Measurements from ENCODE around the gene CFI. TPM values are rescaled to one million over a fixed set of nuclear protein-coding genes. Genes with fewer than 3 reads are reported as not detected.

Gene CFI
- total and polyA plus RNA-seq, 2 of the 4 experiments (the other 2 are of a cell fraction): 0.12 to 0.18 TPM

GRCh38 chr4:109833756-109834155 is 32.0 kb upstream of the CFI start:
- no peak overlapping the region for H3K4me3 ChIP-seq (ENCODE audit: insufficient read depth, low read depth, low read length)
- no peak overlapping the region for H4K5ac ChIP-seq (ENCODE audit: low read depth, low read length)
- H2BK20ac ChIP-seq (ENCODE audit: low read depth, low read length): no peak overlapping the region
- H3K79me1 ChIP-seq (ENCODE audit: low read depth in 1 of 2, low read length in 2 of 2): no peaks in the 10 kb centered on the region
- no peaks in the 10 kb centered on the region for H4K20me1 ChIP-seq (ENCODE audit: insufficient read depth, low read length)
- no peak overlapping the region for H2AK5ac ChIP-seq (ENCODE audit: low read depth, low read length)
- no peaks in the 10 kb centered on the region for H3K36me3 ChIP-seq (ENCODE audit: control insufficient read depth, insufficient read depth, low read length)
- H3K18ac ChIP-seq (ENCODE audit: low read depth, low read length): no peak overlapping the region
- H2BK15ac ChIP-seq (ENCODE audit: low read depth, low read length): no peak overlapping the region
- H3K23ac ChIP-seq (ENCODE audit: low read depth, low read length): no peak overlapping the region
- no peaks in the 10 kb centered on the region for H3K9me1 ChIP-seq (ENCODE audit: insufficient read depth, low read length)
- no peak overlapping the region for H2AK9ac ChIP-seq (replicated peaks; ENCODE audit: low read depth, low read length, poor library complexity)
- no peak overlapping the region for H3K4ac ChIP-seq (ENCODE audit: low read depth, low read length)
- TF ChIP-seq MXI1 (IDR thresholded peaks at IDR 0.05; ENCODE audit: borderline replicate concordance, low read depth, low read length) (no peak), CEBPB (IDR thresholded peaks at IDR 0.05; ENCODE audit: low read depth, low read length) (peak; percentile 81)
- ChIA-PET CTCF (interaction anchor here (0.6 to 1.4 kb wide), 2 partner anchors 17 to 412 kb away, joined by 3 read pairs; no protein-coding TSS in a partner anchor), POLR2A (ENCODE audit: unreplicated experiment) (no interaction called here)
- in situ Hi-C loops (cut with MboI; ENCODE audit: low sequenced_read_pairs) (no loop called here), intact Hi-C loops (cut with micrococcal nuclease) (no loop called here), dilution Hi-C loops (cut with HindIII; ENCODE audit: low sequenced_read_pairs, unreplicated experiment) (no loop called here)
- H3K9me3 ChIP-seq (ENCODE audit: control insufficient read depth, insufficient read depth, low read length): no peaks in the 10 kb centered on the region
- H2AFZ ChIP-seq (replicated peaks; ENCODE audit: low read length, poor library complexity): no peak overlapping the region
- H2BK120ac ChIP-seq (ENCODE audit: low read depth, low read length): no peak overlapping the region
- no peak overlapping the region for H3K9ac ChIP-seq (ENCODE audit: low read depth, low read length)
- no peak overlapping the region for H4K8ac ChIP-seq (ENCODE audit: low read depth in 2 of 2, low read length in 2 of 2)
- no TSS peak for BruUV-seq (replicated peaks)
- H3K4me2 ChIP-seq (ENCODE audit: low read depth, low read length): no peak overlapping the region
- no peak overlapping the region for H3K14ac ChIP-seq (replicated peaks; ENCODE audit: low read depth, low read length)
- H4K91ac ChIP-seq (ENCODE audit: insufficient read depth, low read depth, low read length): no peak overlapping the region
- no peaks in the 10 kb centered on the region for H3K4me1 ChIP-seq (ENCODE audit: control insufficient read depth, insufficient read depth, low read length)
- no peaks in the 10 kb centered on the region for H3K27me3 ChIP-seq (ENCODE audit: control insufficient read depth, insufficient read depth, low read length)
- WGBS, 2 experiments (ENCODE audit: extremely low coverage in 2 of 2, insufficient read length in 1 of 2): no CpG with 5 or more reads among the region's 4 CpGs
- H3K56ac ChIP-seq (ENCODE audit: extremely low read depth, insufficient read depth, low read length): no peak overlapping the region
- no peak for DNase-seq
- H2BK5ac ChIP-seq (ENCODE audit: low read depth, low read length, poor library complexity, severe bottlenecking): no peak overlapping the region
- H3K27ac ChIP-seq (ENCODE audit: insufficient read depth, low read length): no peak overlapping the region
- ATAC-seq (ENCODE audit: low read depth): no peak
